Endodermal cell (in vitro differentiated cells): ENCODE data around the gene TFF2. TPM values are rescaled to one million over a fixed set of nuclear protein-coding genes. Genes with fewer than 3 reads are reported as not detected.

Source experiments
- DNase-seq: peaks from one replicate; pipeline ENCODE4 v3.0.0-alpha.2; 2017
- H3K27ac ChIP-seq: 2 replicates; pipeline ENCODE4 v1.5.1; 2013; ENCODE audit warnings: mild to moderate bottlenecking, low read depth, low read length, moderate library complexity
- H3K27me3 ChIP-seq: 2 replicates; pipeline ENCODE4 v1.6.1; 2013; ENCODE audit warnings: mild to moderate bottlenecking, low read length, moderate library complexity; ENCODE audit not compliant: insufficient read depth, control insufficient read depth, poor library complexity, severe bottlenecking
- H3K36me3 ChIP-seq: 2 replicates; pipeline ENCODE4 v1.7.0; 2013; ENCODE audit warnings: mild to moderate bottlenecking, low read length, moderate library complexity; ENCODE audit not compliant: control insufficient read depth, insufficient read depth
- H3K4me1 ChIP-seq: one replicate; pipeline ENCODE4 v1.7.0; 2013; ENCODE audit warnings: low read length; ENCODE audit not compliant: control insufficient read depth, insufficient read depth
- H3K4me3 ChIP-seq: 2 replicates; pipeline ENCODE4 v1.5.1; 2013; ENCODE audit warnings: mild to moderate bottlenecking, low read length, moderate library complexity
- H3K9ac ChIP-seq: 2 replicates; pipeline ENCODE4 v1.6.1; 2013; ENCODE audit warnings: mild to moderate bottlenecking, low read length, moderate library complexity; ENCODE audit not compliant: poor library complexity, severe bottlenecking; ENCODE audit errors: extremely low read depth
- H3K9me3 ChIP-seq: 2 replicates; pipeline ENCODE4 v1.6.1; 2013; ENCODE audit warnings: mild to moderate bottlenecking, low read length, moderate library complexity; ENCODE audit not compliant: control insufficient read depth
- H3K27ac Mint-ChIP-seq: 2 replicates; pipeline ENCODE4 v1.8.0; 2020; ENCODE audit warnings: mixed read lengths
- H3K27me3 Mint-ChIP-seq: 2 replicates; pipeline ENCODE4 v1.8.0; 2021; ENCODE audit warnings: mild to moderate bottlenecking, mixed read lengths; ENCODE audit not compliant: insufficient read depth
- H3K36me3 Mint-ChIP-seq: 2 replicates; pipeline ENCODE4 v1.8.0; 2020; ENCODE audit warnings: low read depth, mixed read lengths
- H3K4me1 Mint-ChIP-seq: 2 replicates; pipeline ENCODE4 v1.8.0; 2020; ENCODE audit warnings: mixed read lengths
- H3K4me3 Mint-ChIP-seq: 2 replicates; pipeline ENCODE4 v1.8.0; 2020; ENCODE audit warnings: mild to moderate bottlenecking, moderate library complexity, mixed read lengths
- H3K9me3 Mint-ChIP-seq: 2 replicates; pipeline ENCODE4 v1.8.0; 2020; ENCODE audit warnings: mild to moderate bottlenecking, mixed read lengths
- CTCF ChIP-seq: fragments of 200-600 bp; sonication (generic); conservative IDR thresholded peaks from 2 replicates; pipeline ENCODE4 v1.5.0; 2021; ENCODE audit warnings: antibody characterized with exemption, mild to moderate bottlenecking
- WGBS, 2 experiments: methylation state at CpG; one replicate each; pipeline versions ENCODE4 v1.1.5 to v1.1.7; 2013; ENCODE audit warnings: missing lambda C conversion rate in 2 of 2, mixed read lengths in 1 of 2; ENCODE audit not compliant: insufficient coverage in 1 of 2, insufficient read length in 1 of 2; 5-methylcytosine and 5-hydroxymethylcytosine counted together
- total RNA-seq, 2 donors: library from RNA; stranded (reverse); fragmentation: NEBNext Ultra II Directional in 1 of 2; extraction: Animal tissue kit (Norgen Biotek cat#: 25700) in 1 of 2; gene quantifications; 2 replicates in 1 of 2; 3 replicates in 1 of 2; pipeline ENCODE4 v1.2.1, GENCODE V29; 2021

The TFF2 gene
- total RNA-seq, 2 donors from 2014 or later, result not detected

- no peaks in the 10 kb centered on the region for H3K4me1 ChIP-seq
- no peaks in the 10 kb centered on the region for H3K27me3 ChIP-seq
- no peaks in the 10 kb centered on the region for H3K36me3 ChIP-seq
- no peak for TF ChIP-seq CTCF
- H3K9ac ChIP-seq, result no peak overlapping the region
- peaks cover 4% of the 10 kb centered on the region for H3K27me3 Mint-ChIP-seq
- H3K9me3 ChIP-seq, result no peaks in the 10 kb centered on the region
- no peak overlapping the region for H3K4me3 Mint-ChIP-seq
- peaks cover 4% of the 10 kb centered on the region for H3K4me1 Mint-ChIP-seq
- no peak overlapping the region for H3K27ac Mint-ChIP-seq
- DNase-seq, result no peak
- H3K27ac ChIP-seq, result no peak overlapping the region
- H3K9me3 Mint-ChIP-seq, result no peaks in the 10 kb centered on the region
- H3K4me3 ChIP-seq, result no peak overlapping the region
- H3K36me3 Mint-ChIP-seq, result no peaks in the 10 kb centered on the region
- WGBS, 2 experiments, result 91 to 92% methylated on average over 11 to 16 of the region's 16 CpGs
Observed at GRCh38 chr21:42373908-42374455, 23.2 kb upstream of the TFF2 start.

GRCh38 chr21:42373196-42373907 lies 22.6 kb upstream of the TFF2 start:
- no peak for TF ChIP-seq CTCF
- DNase-seq, result no peak
- Mint-ChIP-seq H3K27me3 (peaks cover 4% of the 10 kb centered on the region), H3K4me1 (peaks cover 4% of the 10 kb centered on the region), H3K4me3 (no peak overlapping the region), H3K36me3 (no peaks in the 10 kb centered on the region), H3K9me3 (no peaks in the 10 kb centered on the region), H3K27ac (no peak overlapping the region)
- H3K27ac ChIP-seq, result no peak overlapping the region
- H3K9me3 ChIP-seq, result no peaks in the 10 kb centered on the region
- no peak overlapping the region for H3K4me3 ChIP-seq
- H3K4me1 ChIP-seq, result no peaks in the 10 kb centered on the region
- 86 to 89% methylated on average over 13 to 25 of the region's 25 CpGs for WGBS, 2 experiments
- no peak overlapping the region for H3K9ac ChIP-seq
- H3K27me3 ChIP-seq, result no peaks in the 10 kb centered on the region
- H3K36me3 ChIP-seq, result no peaks in the 10 kb centered on the region

- WGBS, 2 experiments, result 83 to 91% methylated on average over 12 to 18 of the region's 18 CpGs
- no peak for TF ChIP-seq CTCF
- no peak overlapping the region for H3K27ac Mint-ChIP-seq
Observed at GRCh38 chr21:42370894-42371654, 20.3 kb upstream of the TFF2 start.

More at GRCh38 chr21:42370894-42371654, 20.3 kb upstream of the TFF2 start:
- peaks cover 4% of the 10 kb centered on the region for H3K4me1 ChIP-seq
- no peak overlapping the region for H3K27ac ChIP-seq
- Mint-ChIP-seq H3K4me3 (no peak overlapping the region), H3K9me3 (no peaks in the 10 kb centered on the region), H3K4me1 (peaks cover 12% of the 10 kb centered on the region), H3K36me3 (no peaks in the 10 kb centered on the region), H3K27me3 (peaks cover 2% of the 10 kb centered on the region)
- H3K9me3 ChIP-seq, result no peaks in the 10 kb centered on the region
- DNase-seq, result no peak
- no peak overlapping the region for H3K4me3 ChIP-seq
- no peak overlapping the region for H3K9ac ChIP-seq
- H3K27me3 ChIP-seq, result no peaks in the 10 kb centered on the region
- H3K36me3 ChIP-seq, result no peaks in the 10 kb centered on the region
